DMS 273 treated with DMSO at 0.1 percent for 48 hours (cell line): ENCODE data around the gene TCF20.

Source experiments
- DNase-seq: peaks from one replicate; lab custom pipeline; 2025; lab: John Stamatoyannopoulos, UW

The TCF20 gene

DNA sequence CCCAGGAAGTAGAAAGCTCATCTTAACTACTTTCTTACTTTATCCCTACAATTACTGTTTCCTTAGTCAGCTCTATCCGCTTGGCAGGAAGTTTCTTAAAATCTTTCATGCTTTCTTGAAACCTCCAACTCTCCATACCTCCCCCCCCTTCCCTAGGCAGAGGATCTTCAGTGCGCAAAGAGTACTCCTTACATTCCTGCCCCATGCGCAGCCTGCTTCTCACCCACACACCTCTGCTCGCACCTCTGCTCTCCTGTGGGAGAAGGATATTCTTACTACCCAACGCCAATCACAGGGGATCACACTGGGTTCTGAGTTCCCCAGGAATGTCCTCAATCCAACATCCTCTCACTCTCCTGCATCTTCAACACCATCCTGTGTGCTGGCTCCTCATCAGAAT is 12.3 kb downstream of the TCF20 start:
- no peak for DNase-seq

DNA sequence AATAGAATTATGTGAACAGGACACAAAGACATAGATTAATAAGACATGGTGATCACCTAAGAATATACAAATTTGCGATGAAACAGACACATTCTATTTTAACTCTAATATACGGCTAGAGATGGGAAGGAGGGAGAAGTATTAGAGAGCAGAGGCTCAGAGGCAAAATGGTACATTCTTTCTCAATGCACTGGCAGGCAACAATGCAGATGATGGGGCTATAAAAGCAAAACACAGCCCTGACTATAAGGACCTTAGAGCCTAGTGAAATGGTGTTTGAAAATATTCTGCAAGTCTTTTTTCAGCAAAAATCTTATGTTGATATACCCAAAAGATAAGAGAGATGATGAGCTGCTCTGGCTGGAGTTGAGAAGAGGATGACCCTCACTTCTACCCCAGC is 13.1 kb downstream of the TCF20 start:
- no peak for DNase-seq

DNA sequence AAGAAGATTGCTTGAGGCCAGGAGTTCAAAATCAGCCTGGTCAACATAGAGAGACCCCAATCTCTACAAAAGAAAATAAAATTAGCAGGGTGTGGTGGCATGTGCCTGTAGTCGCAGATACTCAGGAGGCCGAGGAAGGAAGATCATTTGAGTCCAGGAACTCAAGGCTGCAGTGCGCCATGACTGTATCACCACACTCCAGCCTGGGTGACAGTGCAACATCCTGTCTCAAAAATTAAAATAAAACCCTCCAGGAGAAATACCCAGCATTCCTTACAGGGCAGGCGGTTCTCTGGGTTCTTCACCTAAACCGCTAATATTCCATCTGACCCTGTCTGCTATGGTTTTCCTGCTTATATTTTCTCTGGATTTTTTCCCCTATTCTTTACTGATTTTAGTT is 13.5 kb downstream of the TCF20 start:
- no peak for DNase-seq

DNA sequence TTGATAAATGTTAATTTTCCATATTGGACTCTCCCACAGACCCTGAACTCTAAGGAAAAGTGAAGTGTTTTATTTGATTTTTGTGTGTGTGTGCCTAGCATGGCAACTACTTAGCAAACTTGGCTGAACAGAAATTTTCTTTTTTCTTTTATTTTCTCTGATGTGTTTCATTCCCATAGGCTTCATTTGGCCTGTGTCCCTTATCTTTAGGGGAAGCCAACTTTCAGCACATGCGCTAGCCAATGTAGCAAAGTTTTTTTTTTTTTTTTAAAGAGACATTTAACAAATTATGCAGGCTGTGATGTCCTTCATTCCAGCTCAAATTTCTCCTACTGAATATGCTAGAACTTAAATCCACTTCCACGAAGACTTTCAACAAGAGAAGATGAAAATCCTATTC is 14.2 kb downstream of the TCF20 start:
- DNase-seq: no peak

DNA sequence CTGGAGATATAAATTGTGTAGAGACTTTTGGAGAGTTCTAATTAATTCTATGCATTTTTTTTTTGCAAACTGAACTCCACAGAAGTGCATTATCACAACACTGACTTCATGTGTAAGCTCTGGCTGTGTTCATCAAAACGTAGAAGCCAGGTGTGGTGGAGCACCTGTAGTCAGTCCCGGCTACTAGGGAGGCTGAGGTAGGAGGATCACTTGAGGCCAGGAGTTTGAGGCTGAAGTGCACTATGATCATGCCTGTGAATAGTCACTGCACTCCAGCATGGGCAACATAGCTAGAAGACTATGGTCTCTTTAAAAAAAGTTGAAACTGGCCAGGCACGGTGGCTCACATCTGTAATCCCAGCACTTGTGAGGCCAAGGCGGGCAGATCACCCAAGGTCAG is 20.6 kb downstream of the TCF20 start:
- DNase-seq: no peak

DNA sequence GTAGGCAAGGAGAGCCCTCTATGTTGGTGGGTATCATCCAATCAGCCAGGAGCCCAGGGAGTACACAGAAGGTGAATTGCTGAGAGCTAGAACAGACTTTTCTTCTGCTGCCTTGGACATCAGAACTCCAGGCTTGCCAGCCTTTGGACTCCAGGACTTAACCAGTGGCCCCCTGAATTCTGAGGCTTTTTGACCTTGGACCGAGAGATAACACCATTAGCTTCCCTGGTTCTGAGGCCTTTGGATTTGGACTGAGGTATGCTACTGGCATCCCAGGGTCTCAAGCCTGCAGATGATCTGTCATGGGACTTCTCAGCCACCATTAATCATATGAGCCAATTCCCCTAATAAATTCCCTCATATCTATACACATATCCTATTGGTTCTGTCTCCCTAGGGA is 21.5 kb downstream of the TCF20 start:
- no peak for DNase-seq

DNA sequence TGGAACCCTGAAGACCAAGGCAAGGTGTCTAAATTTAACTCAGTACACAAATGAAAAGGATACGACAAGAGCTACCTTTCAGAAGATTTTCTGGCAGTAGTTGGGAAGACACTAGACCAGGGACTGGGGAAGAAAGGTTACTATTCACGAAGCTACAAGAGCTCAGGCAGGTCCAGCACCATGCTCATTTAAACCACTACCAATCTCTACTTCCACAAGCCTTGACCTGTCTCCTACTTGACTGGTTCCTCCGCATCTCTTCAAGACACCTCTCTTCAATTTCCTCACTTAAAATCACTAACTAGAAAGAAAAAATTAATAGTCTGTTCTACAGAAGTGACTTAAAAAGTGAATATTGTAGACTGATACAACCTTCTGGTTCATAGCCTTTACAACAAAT is 22.9 kb downstream of the TCF20 start:
- no peak for DNase-seq

DNA sequence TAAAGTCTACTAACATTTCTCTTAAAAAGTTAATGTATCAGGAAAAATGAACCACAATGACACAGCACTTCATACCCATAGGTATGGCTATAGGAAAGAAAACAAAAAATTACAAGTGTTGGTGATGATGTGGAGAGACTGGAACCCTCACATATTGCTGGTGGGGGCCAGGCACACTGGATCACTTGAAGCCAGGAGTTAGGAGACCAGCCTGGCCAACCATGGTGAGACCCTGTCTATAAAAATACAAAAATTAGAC is 26.7 kb downstream of the TCF20 start:
- DNase-seq: no peak

DNA sequence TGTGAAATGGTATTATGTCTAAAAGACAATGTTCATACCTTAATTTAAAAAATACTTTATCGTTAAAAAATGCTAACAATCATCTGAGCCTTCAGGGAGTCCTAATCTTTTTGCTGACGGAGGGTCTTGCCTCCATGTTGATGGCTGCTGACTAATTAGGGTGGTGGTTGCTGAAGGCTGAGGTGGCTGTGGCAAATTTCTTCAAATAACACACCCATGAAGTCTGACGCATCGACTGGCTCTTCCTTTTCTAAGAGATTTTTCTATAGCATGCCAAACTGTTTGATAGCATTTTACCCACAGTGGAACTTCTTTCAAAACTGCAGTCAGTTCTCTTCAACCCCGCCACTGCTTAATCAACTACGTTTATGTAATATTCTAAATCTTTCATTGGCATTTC is 33.6 kb downstream of the TCF20 start:
- DNase-seq: no peak

DNA sequence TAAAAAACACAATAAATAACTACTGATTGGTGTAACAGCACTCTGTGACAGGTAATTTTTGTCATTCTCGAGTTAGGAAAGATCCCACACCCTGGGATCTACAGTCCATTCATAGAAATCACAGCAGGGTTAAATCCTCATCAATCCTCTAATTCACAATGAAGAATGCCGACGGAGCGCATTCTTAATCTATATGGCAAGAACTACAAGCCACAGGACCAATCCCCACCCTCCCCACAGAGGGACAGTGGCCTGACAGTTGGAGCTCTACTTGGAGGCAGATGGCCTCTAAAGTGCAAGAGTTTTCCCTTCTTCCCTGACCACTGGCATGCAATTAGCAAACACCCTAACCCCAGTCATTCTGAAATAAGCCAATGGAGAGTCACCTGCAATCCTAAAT is 34.2 kb downstream of the TCF20 start:
- no peak for DNase-seq

DNA sequence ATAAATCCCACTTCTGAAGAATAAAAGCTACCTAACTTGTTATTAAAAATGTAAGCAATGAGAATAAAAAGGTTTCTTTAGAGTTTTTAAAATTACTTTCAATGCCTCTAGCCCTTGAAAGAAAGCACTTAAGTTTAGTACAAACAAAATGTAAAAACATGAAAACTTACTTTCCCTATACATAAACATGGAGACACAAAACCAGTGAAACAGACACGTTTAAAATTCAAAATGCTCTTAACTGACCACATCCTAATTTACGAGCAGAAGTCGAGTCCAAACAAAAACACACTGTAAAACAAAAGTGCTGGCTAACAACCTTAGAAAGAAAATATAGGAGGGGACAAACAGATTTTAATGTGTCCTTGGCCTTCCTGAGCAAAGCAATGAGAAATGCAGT is 36.6 kb downstream of the TCF20 start:
- DNase-seq: no peak

DNA sequence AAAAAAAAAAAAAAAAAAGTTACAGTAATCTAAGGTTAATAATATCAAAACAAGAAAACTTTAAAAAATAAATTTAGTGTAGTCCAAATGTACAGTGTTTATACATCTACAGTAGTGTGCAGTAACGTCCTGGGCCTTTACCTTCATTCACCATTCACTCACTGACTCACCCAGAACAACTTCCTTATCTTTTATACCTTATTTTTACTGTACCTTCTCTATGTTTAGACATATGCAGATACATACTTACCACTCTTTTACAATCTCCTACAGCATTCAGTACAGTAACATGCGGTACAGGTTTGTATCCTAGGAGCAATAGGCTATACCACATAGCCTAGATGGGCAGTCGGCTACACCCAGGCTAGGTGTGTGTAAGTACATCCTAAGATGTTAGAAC is 38.5 kb downstream of the TCF20 start:
- no peak for DNase-seq

DNA sequence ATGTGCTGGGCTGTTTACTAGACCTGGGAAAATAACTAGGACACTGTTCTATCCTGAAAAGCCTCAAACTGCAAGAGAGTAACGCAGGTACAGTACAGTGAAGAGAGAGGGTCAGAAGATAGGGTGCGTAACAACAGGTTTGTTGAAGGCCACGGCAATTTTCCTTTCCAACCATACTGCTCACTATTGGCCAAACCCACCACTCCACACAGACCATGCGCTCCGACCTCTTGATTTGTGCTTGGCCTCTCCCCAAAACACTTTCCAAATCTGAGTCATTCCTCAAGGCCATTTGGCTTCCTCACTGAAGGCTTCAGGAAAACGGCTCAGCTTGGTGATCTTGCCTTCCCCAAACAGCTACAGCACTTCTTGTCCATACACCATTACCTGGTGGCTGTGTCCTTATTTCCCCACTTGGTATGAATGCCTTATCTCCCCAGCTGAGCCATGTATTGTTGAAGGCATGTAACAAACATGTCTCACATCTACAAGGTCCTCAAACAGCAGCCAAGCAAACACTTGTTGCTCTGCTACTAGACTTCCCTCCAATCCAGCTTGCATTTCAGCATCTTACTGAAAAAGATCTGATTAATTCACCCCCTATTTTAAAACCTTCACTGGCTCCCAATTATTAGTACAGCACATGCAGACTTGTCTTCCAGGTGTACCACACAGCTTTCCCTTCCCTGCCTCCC is 40.9 kb downstream of the TCF20 start:
- DNase-seq: no peak

DNA sequence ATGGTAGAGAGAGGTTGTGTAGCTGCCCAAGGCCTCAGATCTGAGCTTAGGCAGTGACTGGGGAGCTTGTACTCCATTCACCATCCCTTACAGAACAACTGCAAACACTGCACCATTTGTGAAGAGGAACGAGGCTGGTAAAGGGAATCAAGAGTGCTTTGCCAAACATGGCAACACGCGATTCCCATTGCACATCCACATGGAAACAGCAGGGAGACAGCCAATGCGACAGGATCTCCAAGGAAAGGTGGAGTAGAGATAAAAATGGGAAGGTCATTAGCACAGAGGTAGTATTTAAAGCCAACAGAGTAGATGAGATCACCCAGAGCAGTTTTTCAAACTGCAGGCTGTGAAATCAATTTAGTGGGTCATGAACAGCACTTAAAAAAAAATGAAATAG is 42.0 kb downstream of the TCF20 start:
- no peak for DNase-seq

DNA sequence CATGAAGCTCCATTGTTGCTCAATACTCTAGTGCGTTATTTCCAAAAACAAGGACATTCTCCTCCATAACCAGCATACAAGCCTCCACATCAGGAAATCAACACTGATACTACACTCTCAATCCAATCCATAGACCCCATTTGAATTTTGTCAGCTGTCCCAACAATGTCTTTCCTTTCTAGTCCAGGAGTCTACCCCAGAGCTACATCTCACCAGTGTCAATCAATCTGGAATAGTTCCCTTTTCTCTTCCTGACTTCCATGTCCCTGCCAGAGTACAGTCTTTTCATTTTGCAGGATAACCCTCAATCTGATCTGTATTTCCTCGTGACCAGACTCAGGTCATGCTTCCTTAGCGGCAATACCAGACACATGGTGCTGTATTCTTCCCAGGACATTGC is 43.0 kb downstream of the TCF20 start:
- no peak for DNase-seq

DNA sequence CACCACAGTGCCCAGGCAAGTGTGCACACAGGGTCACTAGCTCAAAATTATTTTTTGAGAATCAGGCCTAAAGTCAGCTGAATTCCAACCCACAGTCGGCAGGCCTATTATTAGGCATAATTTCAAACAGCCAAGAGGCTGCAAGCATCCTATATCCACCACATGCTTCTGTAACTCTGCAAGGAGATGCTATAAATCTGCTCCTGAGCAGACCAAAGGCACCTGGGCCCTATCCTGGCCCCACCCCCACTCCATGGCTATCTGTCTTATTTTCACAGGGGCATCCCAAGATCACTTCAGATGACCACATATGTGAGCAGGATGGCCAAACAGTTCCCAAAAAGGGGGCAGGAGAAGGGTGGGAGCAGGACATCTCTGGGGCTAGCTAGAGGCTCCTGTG is 44.6 kb downstream of the TCF20 start:
- no peak for DNase-seq

DNA sequence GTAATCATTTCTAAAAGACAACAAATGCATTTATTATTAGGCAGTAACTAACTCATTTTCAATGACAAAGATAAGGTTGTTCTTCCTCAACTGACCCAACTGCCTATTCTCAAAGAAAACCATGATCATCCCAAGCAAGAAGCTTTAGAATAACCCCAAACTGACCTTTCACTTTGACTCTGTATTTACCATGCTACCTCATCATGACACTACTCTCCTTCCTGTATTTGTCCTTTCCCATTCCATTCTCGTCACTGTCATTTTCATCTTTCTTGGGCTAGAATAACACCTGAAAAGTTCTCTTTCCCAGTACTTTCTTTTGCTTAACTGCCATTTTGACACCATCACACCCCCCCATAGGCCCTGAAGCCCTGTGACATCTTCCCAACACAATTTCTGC is 48.3 kb downstream of the TCF20 start:
- DNase-seq: no peak
